Upper lobe of right lung (tissue), 1 donor: ENCODE results near the gene PSMA2. TPM values are rescaled to one million over a fixed set of nuclear protein-coding genes. Genes with fewer than 3 reads are reported as not detected.

Experiments used
- ATAC-seq: fragments of 200-7000 bp; cut with Tn5 transposase; one replicate; pipeline ENCODE4 v1.9.1; 2020; ENCODE audit warnings: mild to moderate bottlenecking, moderate library complexity
- DNase-seq: peaks from one replicate; pipeline ENCODE4 v3.0.0-alpha.2; 2020
- H3K27ac ChIP-seq: fragments of 200-600 bp; one replicate; pipeline ENCODE4 v1.8.0; 2022
- H3K27me3 ChIP-seq: fragments of 200-600 bp; one replicate; pipeline ENCODE4 v1.8.0; 2022; ENCODE audit warnings: mild to moderate bottlenecking
- H3K36me3 ChIP-seq: fragments of 200-600 bp; one replicate; pipeline ENCODE4 v1.8.0; 2022
- H3K4me1 ChIP-seq: fragments of 200-600 bp; one replicate; pipeline ENCODE4 v1.8.0; 2022
- H3K4me3 ChIP-seq: fragments of 200-600 bp; one replicate; pipeline ENCODE4 v1.8.0; 2022; ENCODE audit warnings: mild to moderate bottlenecking
- H3K9me3 ChIP-seq: fragments of 200-600 bp; one replicate; pipeline ENCODE4 v1.8.0; 2022
- CTCF ChIP-seq: fragments of 200-600 bp; IDR thresholded peaks from one replicate; pipeline ENCODE4 v1.8.0; 2022; ENCODE audit warnings: antibody characterized with exemption
- intact Hi-C: fragments of 100-400 bp; cut with DNase I; formaldehyde crosslinking; loops from one replicate; pipeline ENCODE4 v1.11.0; 2022
- total RNA-seq: library from RNA; stranded (reverse); fragmentation: NEBNext Ultra II Directional; extraction: Animal tissue kit (Norgen Biotek cat#: 25700); gene quantifications from one replicate; pipeline ENCODE4 v1.2.1, GENCODE V29; 2021
- donor health status: DM: no; HTN: yes; CAD: no; lungs with severe emphysema.

PSMA2 gene
- total RNA-seq, 1 donor from 2014 or later = 55.1 TPM

DNA sequence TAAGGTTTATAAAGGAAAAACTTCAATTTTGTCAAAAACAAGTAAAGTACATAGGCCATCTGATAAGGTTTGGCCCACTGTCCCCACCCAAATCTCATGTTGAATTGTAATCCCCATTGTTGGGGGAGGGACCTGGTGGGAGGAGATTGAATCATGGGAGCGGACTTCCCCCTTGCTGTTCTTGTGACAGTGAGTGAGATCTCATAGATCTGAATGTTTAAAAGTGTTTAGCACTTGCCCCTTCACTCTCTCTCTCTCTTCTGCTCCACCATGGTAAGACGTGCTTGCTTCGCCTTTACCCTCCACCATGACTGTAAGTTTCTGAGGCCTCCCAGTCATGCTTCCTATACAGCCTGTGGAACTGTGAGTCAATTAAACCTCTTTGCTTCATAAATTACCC, 18.4 kb upstream of the PSMA2 start:
- Histone ChIP-seq H3K4me3 (no peak overlapping the region), H3K27ac (no peak overlapping the region), H3K27me3 (no peaks in the 10 kb centered on the region), H3K36me3 (no peaks in the 10 kb centered on the region), H3K4me1 (no peaks in the 10 kb centered on the region), H3K9me3 (no peaks in the 10 kb centered on the region)
- no peak for TF ChIP-seq CTCF
- ATAC-seq (no peak), DNase-seq (no peak)
- intact Hi-C loops = no loop called here

GRCh38 chr7:42947521-42947920, 15.5 kb upstream of the PSMA2 start:
- Histone ChIP-seq H3K4me3 (no peak overlapping the region), H3K27me3 (no peaks in the 10 kb centered on the region), H3K4me1 (no peaks in the 10 kb centered on the region), H3K9me3 (no peaks in the 10 kb centered on the region), H3K27ac (no peak overlapping the region), H3K36me3 (no peaks in the 10 kb centered on the region)
- intact Hi-C loops = loop anchor here (10.0 kb wide), 1 partner anchor 317 kb away; no protein-coding TSS in a partner anchor
- ATAC-seq = no peak
- TF ChIP-seq CTCF = no peak
- no peak for DNase-seq

GRCh38 chr7:42946627-42946950, 14.6 kb upstream of the PSMA2 start:
- no peaks in the 10 kb centered on the region for H3K4me1 ChIP-seq
- H3K27me3 ChIP-seq = no peaks in the 10 kb centered on the region
- no peak overlapping the region for H3K27ac ChIP-seq
- ATAC-seq (peak; percentile 70), DNase-seq (no peak)
- H3K9me3 ChIP-seq = no peaks in the 10 kb centered on the region
- intact Hi-C loops = loop anchor here (10.0 kb wide), 1 partner anchor 318 kb away; no protein-coding TSS in a partner anchor
- H3K36me3 ChIP-seq = no peaks in the 10 kb centered on the region
- TF ChIP-seq CTCF = no peak
- no peak overlapping the region for H3K4me3 ChIP-seq

DNA sequence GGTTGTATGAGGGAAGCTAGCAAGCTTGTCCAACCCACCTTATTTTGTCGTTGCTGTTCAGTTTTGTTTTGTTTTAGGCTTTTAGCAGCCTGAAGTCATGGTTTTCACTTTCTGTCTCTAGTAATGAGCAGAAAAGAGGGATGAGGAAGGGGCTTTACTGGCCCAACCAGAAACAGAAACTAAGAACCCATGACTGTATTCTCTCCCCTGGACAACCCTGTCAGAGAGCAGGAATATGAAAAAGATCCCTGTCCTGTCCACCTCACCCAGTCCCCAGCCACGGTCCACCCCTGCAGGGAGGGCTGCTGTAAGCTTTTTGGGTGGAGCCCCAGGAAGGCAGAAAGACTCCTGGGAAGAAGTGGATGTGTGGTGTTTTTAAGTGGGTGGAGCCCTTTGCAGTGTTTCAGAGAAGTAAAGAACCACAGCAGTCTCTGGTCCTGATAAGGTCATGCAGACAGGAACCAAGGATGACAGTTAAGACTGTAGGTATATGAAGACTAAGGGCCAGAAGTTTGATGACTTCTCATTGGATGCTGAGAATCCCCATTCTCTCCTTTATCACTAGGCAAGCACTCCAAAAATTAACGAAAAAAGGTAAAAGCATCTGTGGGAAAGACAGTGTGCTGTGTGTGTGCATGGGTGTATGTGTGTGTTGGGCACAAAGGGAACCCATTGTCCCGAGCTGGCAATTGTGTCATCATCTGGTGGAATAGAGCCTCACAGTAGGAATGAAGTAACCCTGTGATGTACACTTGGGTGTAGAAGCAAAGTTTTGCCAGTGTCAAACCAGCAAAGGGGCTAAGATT, 14.1 kb upstream of the PSMA2 start:
- DNase-seq (no peak), ATAC-seq (peak; percentile 80)
- no peak for TF ChIP-seq CTCF
- intact Hi-C loops = loop anchor here (10.0 kb wide), 1 partner anchor 319 kb away; no protein-coding TSS in a partner anchor
- no peak overlapping the region for H3K27ac ChIP-seq
- no peak overlapping the region for H3K4me3 ChIP-seq
- H3K4me1 ChIP-seq = no peaks in the 10 kb centered on the region
- H3K9me3 ChIP-seq = no peaks in the 10 kb centered on the region
- no peaks in the 10 kb centered on the region for H3K36me3 ChIP-seq
- H3K27me3 ChIP-seq = no peaks in the 10 kb centered on the region

DNA sequence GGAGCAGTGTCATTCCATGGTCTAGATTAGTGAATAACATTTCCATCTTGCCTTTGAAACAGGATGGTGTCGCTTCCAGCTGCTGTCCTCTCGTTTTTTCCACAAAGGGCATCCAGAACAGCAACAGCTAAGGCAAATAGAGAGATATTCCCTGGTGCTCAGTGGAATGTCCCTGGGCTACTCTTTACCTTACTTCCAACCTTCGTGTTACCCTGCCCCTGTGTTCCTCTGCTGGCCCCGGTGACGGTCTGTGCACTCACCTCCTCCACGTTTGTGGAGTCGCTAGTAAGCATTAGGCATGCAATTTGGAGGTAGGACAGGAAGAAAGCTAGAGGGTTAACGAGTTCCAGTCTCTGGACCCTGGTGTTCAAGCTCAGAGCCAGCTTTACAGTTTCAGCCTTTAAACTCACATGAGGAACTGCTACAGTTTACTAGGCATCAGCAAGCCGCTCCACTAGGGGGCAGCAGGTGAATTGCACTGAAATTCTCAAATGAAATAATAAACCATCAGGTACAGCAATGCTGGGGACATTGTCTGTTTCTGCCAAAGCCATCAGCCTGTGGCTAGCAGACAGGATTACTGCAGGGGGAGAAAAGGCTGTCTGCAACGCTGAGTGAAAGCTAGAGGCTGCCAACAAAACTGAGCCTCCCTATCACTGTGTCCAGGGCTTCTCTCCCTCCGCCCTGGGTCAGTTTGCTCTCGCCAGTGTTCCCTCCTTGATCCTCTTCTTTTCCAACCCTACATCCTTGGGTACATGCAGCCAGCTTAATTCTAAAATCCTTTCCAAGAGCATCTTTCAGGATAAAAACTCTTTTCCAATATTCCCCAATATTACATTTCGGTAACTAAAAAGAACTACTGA, 9.2 kb upstream of the PSMA2 start:
- peak; percentile 87 for TF ChIP-seq CTCF
- intact Hi-C loops = loop anchor here (10.0 kb wide), 1 partner anchor 324 kb away; no protein-coding TSS in a partner anchor
- H3K27me3 ChIP-seq = no peaks in the 10 kb centered on the region
- no peak overlapping the region for H3K4me3 ChIP-seq
- H3K4me1 ChIP-seq = no peaks in the 10 kb centered on the region
- no peak overlapping the region for H3K27ac ChIP-seq
- peaks cover 39% of the 10 kb centered on the region for H3K36me3 ChIP-seq
- ATAC-seq = peak; percentile 90
- no peaks in the 10 kb centered on the region for H3K9me3 ChIP-seq
- peak; percentile 84 for DNase-seq
